HG03460 (cell line): ENCODE data around the gene IQGAP2.

Experiments used
- ATAC-seq: cut with Tn5 transposase; IDR thresholded peaks from one replicate; pipeline ENCODE4 v1.9.1; 2021; ENCODE audit not compliant: unreplicated experiment

Gene IQGAP2

GRCh38 chr5:76561959-76562358 lies 158.9 kb downstream of the IQGAP2 start:
- no peak for ATAC-seq

GRCh38 chr5:76565009-76565408 lies 161.9 kb downstream of the IQGAP2 start:
- ATAC-seq: no peak

- ATAC-seq: no peak
Observed at GRCh38 chr5:76570153-76570552, 167.1 kb downstream of the IQGAP2 start.

DNA sequence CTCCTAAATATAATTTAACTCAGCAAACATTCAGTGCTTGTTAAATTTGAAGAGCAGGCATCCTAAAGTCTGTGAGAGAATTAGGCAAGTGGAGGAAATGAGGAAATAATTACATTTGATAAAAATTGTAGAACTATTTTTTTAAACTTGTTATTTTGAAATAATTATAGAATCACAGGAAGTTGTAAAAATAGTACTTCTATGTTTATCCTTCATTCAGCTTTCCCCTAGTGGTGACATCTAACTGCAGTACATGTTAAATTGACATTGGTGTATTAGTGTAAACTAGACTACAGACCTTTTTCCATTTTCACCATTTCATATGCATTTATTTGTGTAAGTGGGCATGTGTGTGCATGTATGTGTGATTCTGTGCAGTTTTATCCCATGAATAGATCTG lies 168.5 kb downstream of the IQGAP2 start:
- ATAC-seq: no peak

DNA sequence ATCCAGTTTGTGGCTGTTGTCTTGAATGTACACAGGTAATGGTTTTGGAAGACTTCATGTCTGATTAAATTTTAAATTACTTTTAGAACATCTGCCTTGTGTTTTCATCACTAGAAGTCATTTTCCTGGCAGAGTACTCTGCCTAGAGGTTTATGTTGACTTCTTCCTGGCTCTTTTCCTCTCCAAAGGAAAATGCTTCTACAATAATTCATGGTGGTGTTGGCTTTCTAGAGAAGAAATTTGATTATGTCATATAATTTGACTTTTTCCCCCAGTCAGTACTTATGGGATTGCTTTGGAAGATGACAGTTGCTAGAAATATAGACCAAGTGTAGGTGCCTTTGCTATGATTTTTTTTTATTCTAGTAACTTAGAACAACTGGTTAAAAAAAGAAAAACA lies 173.4 kb downstream of the IQGAP2 start:
- ATAC-seq: no peak

DNA sequence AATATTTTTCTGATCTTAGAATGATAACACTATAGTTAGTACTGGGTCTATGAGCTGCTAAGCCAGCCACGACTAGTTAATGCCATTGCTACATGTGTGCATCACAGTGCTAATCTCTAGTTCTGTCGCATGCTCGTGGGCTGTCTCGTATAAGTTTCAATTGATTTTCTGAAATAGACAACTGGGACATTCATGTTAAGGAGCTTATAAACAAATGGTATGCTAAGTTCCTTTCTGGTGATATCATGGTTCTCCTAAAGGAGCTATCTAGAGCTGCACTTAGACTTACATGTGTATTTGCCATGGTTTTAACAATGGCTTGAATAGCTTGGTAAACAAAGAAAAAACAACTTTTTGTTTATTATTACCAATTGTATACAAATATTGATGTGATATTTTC lies 173.9 kb downstream of the IQGAP2 start:
- ATAC-seq: no peak

DNA sequence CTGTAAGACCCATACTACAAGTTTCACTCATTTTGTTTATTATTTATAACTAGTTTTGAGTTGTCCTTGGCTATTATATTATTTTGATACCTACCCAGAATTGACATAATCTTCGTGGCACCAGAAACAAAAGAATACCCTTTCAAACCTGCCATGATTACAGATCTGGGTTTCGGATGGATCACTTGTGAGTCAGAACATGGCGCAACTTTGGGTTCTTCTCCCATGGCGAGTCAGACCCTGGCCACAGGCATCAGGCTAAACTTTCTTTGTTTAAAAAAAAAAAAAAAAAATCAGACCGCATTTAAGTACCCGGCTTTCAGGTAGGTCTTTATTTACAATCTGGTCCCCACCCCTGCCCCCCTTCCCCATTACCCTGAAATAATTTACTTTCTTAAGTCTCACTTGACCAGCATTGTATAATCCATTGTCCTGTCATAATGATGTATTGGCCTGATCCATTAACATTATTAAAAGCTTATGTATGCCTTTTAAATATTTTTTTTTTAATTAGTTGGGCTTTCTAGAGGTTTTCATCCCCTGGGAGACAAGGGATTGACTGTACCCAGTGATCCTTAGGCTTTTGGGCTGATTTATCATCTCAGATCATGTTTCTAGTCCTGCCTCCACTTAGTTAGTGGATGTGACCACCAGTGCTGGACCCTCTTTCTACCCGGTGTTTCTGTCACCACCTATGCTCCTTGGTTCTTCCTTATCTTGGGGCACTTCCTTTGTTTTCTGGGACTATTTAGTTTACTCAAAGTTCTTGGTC lies 176.3 kb downstream of the IQGAP2 start:
- ATAC-seq: no peak

DNA sequence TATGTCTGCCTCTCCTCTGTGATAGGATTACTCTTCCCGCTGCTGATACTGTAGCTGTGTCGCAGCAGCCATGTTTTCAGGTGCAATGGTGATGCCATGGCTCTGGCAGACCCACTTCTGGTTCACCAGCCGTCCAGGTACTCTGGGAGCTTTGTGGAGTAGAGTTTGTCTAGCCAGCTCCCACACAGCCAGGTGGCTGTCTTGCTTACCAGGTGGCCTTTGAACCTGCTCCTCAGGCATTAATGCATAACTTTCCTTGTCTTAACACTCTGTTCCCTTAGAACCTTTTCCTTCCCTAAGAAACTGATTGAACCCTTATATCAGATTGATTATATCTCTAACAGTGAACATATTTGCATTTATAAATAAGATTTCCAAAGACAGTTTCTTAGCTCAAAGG lies 177.9 kb downstream of the IQGAP2 start:
- ATAC-seq: no peak

DNA sequence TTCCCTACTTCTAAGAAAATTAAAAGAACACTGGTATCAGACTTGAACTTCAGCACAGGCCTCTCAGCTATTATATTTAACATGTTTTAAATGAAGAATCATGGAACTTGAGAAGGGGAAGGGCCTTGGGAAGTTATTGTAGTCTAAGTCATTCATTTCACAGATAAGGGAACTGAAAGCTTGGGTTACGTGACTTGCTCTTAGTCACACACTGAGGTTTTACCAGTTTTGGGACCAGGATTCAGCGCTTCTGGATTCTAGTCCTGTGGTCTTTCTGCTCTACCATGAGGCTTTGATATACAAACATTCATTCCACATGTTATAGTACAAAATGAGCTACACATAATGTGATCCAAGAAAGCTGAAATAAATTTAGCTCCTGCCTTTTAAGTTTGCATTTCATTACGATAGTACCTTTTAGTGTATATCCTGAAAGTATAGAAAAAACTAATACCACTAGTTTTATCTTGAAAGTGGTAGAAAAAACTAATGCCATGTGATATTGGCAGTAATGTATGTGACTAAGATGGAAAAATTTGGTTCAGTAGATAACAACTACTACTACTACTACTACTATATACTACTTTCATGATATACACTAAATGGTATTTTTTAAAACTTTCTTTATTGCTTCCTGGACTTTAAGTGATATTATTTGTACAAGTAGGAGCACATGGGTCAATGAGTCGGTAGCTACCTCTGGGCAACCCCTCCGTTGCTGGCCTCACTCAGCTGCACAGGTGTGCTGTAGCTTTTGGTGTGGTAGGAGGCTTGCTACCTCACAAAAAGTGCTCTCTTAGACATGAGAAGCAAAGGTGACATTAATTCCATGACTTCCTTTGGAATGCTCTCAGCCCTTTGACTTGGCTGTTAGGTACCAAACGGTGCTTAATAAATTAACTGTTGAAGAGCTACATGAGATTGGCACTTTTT lies 179.4 kb downstream of the IQGAP2 start:
- peak; percentile 94 for ATAC-seq

DNA sequence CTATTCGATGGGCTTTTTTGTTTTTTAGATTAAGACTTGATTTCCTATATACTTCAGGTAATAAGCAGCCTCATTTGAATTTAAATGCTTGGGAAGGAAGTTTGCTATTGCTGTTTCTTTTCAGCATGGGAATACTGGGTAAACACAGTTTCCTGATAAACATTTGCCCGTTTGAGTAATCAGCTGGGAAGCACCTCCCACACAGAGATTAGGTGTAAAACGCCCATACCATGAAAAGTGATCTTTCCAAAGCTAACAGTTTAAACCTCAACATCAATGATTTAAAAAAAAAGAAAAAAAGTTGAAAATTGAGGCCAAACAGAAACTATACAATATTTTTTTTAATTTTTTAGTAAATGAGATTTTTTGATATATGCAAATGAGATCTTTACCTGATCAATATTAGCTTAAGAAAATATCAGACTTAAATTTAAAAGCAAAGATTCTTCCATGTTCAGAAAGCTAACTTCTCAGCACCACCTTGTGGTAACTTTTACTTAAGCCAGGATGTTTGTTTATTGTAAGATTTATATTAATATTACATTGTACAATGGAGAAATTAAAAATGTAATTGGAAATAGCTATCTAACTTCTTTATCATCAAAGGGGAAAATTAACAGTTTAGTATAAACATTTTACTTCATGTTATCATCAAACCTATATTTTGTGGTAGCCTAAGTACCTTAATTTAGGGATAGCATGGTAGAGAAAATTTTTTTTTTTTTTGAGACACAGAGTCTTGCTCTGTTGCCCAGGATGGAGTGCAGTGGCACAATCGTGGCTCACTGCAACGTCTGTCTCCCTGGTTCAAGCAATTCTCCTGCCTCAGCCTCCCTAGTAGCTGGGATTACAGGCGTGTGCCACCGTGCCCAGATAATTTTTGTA lies 180.3 kb downstream of the IQGAP2 start:
- no peak for ATAC-seq

DNA sequence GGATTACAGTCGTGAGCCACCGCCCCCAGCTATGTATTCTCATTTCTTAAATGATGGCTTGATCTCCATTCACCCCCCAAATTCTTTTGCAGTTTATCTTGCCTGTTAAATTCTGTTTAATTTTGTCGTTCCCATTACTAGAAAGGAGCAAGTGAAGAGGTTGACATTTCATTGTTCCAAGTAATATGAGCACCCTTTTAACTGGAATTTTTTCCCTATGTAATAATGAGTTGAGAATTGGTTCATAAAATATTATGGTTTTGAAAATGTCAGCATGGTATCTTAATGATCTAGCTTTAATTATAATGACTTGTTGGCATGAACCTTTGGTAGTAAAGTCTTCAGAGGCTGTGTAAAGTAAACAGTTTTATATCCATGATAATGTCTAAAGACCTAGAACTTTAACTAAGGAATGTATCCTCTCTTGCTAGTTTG lies 182.7 kb downstream of the IQGAP2 start:
- no peak for ATAC-seq

GRCh38 chr5:76586531-76586930 lies 183.4 kb downstream of the IQGAP2 start:
- no peak for ATAC-seq

- peak; percentile 92 for ATAC-seq
Observed at GRCh38 chr5:76590027-76590426, 186.9 kb downstream of the IQGAP2 start.

DNA sequence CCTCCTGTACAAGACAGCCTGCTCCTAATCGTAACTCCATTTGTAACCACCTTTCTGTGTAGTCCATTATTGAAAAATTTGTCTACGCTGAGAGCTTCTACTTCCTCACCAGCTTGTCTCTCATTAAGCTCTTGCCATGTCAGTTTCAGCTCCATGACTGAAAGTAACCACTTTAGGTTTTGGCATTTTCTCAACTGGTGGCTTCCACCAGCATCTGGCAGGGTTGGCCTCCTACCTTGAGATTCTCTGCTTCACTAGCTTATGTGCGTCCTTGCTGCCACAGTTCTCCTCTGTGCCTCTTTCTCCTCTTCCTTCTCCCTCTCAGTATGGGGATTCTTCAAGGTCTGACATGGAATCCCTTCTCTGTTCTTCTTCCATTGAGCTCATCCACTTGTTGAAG lies 188.3 kb downstream of the IQGAP2 start:
- ATAC-seq: no peak

DNA sequence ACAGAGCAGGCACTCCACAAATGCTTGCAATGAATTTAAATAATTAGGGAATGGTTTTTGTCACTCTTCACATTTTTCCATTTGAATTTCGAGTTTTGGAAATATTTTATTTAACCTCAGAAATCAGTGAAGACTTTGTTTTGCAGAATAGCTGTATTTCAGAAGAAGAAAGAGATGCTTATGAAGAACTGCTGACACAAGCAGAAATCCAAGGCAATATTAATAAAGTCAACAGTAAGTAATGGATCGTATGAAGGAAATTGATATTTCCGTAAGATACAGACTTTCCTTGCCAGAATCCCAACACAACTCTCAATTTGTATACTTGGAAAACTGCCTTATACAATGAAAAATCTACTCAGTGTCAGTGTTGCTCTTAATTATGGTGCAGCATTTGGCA lies 189.6 kb downstream of the IQGAP2 start:
- no peak for ATAC-seq

DNA sequence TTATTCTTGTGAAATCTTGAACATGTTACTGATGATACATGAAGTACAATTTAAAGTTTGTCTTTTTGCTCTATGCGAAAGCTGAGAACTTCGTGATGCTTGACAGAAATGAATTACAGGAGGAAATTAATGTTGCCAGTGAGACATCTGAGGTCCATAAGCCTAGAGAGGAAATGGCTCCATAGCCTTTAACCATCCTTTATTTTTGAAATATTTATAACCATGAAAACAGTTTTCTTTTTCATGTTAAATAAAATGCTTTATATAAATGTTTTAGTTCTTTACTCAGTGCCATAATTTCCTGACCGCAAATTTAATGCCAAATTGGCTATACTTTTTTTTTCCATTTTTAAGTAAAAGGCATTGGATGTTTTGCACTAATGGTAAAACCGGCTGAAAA lies 191.0 kb downstream of the IQGAP2 start:
- no peak for ATAC-seq

- ATAC-seq: no peak
Observed at GRCh38 chr5:76595755-76596481, 192.8 kb downstream of the IQGAP2 start.

- ATAC-seq: no peak
Observed at GRCh38 chr5:76598531-76598930, 195.4 kb downstream of the IQGAP2 start.

DNA sequence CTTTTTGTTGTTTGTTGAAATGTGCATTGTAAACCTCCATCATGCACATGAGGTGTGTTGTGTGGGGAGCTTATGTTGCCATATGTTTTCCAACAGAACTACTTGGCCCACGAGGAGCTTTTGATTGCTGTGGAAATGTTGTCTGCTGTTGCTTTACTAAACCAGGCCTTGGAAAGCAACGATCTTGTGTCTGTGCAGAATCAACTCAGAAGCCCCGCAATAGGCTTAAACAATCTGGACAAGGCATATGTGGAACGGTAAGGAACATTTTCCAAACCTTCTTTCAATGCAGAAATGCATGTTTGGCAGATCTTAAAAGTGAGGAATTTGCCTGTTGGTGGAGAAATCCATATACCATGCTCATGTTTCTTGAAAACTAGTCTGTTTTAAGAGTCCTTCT lies 197.6 kb downstream of the IQGAP2 start:
- ATAC-seq: no peak

- no peak for ATAC-seq
Observed at GRCh38 chr5:76601470-76601869, 198.4 kb downstream of the IQGAP2 start.
